Stimulated activated naive CD8-positive, alpha-beta T cell treated with anti-CD3 and anti-CD28 coated beads, Interleukin-15, Interleukin-2, amounts not matched to agents 100 U/mL and 50 U/mL, for 24 hours (primary cell): ENCODE data around the gene NARF.

Experiments used
- ATAC-seq: fragments of 150-1000 bp; cut with Tn5 transposase; one replicate; pipeline ENCODE4 v1.10.0; 2021
- DNase-seq: peaks from one replicate; pipeline ENCODE4 v3.0.0; 2021

NARF gene

GRCh38 chr17:82433560-82434215 lies 24.9 kb upstream of the NARF start:
- ATAC-seq (no peak), DNase-seq (no peak)

- ATAC-seq, result no peak
- DNase-seq, result peak; percentile 37
These were observed 24.4 kb upstream of the NARF start for GRCh38 chr17:82434216-82434565.

- ATAC-seq, result no peak
- no peak for DNase-seq
These were observed 23.4 kb upstream of the NARF start for GRCh38 chr17:82435103-82435502.

- ATAC-seq (no peak), DNase-seq (no peak)
These were observed 22.6 kb upstream of the NARF start for GRCh38 chr17:82435601-82436583.

GRCh38 chr17:82436601-82437324 lies 21.8 kb upstream of the NARF start:
- ATAC-seq (no peak), DNase-seq (no peak)

- ATAC-seq (no peak), DNase-seq (no peak)
These were observed 21.2 kb upstream of the NARF start for GRCh38 chr17:82437325-82437668.

GRCh38 chr17:82438401-82439193 lies 19.9 kb upstream of the NARF start:
- DNase-seq, result no peak
- no peak for ATAC-seq

- no peak for ATAC-seq
These were observed 19.2 kb upstream of the NARF start for GRCh38 chr17:82439194-82439828.

GRCh38 chr17:82439829-82440365 lies 18.6 kb upstream of the NARF start:
- ATAC-seq (no peak), DNase-seq (no peak)

More at GRCh38 chr17:82439194-82439828, 19.2 kb upstream of the NARF start:
- DNase-seq, result no peak

GRCh38 chr17:82440469-82440981 lies 18.0 kb upstream of the NARF start:
- no peak for DNase-seq
- ATAC-seq, result no peak

GRCh38 chr17:82440991-82441627 lies 17.4 kb upstream of the NARF start:
- DNase-seq (no peak), ATAC-seq (no peak)

- DNase-seq (no peak), ATAC-seq (no peak)
These were observed 16.7 kb upstream of the NARF start for GRCh38 chr17:82441691-82442487.

- ATAC-seq, result no peak
- DNase-seq, result no peak
These were observed 15.7 kb upstream of the NARF start for GRCh38 chr17:82442643-82443464.

GRCh38 chr17:82443465-82444283 lies 14.9 kb upstream of the NARF start:
- no peak for ATAC-seq
- DNase-seq, result no peak

- ATAC-seq (no peak), DNase-seq (no peak)
These were observed 14.2 kb upstream of the NARF start for GRCh38 chr17:82444284-82444893.

- ATAC-seq, result no peak
These were observed 13.5 kb upstream of the NARF start for GRCh38 chr17:82444941-82445521.

GRCh38 chr17:82445542-82445941 lies 13.0 kb upstream of the NARF start:
- ATAC-seq (no peak), DNase-seq (no peak)

More at GRCh38 chr17:82444941-82445521, 13.5 kb upstream of the NARF start:
- no peak for DNase-seq
